GM12878 (cell line): ENCODE data around the gene SLC25A42. TPM values are rescaled to one million over a fixed set of nuclear protein-coding genes. Genes with fewer than 3 reads are reported as not detected.
"Not testable (repeated sequence)": the region's sequence is repeated elsewhere in the genome, so short reads cannot be mapped to it uniquely, and the experiment has no call there.

Experiments
- ATAC-seq: fragments of 200-7000 bp; cut with Tn5 transposase; 3 replicates; pipeline ENCODE4 v1.9.1; 2020; ENCODE audit warnings: mild to moderate bottlenecking, moderate library complexity
- BruUV-seq: library from RNA; stranded (reverse); fragments of 400-500 nt; replicated peaks from 2 replicates; lab custom pipeline; 2021; lab: Mats Ljungman, UMichigan
- CTCF ChIA-PET: fragments of 300-600 bp; sonication (Branson Sonifier 250); formaldehyde crosslinking; extraction: SDS; loops from one replicate; lab custom pipeline; 2021; ENCODE audit warnings: inconsistent platforms; lab: Yijun Ruan, JAX
- POLR2A ChIA-PET: fragments of 350-600 bp; formaldehyde crosslinking; extraction: SDS; loops from one replicate; lab custom pipeline; 2021; ENCODE audit warnings: inconsistent platforms; lab: Charles Lee
- RAD21 ChIA-PET: fragments of 300-600 bp; sonication (Branson Sonifier 250); formaldehyde crosslinking; loops from one replicate; lab custom pipeline; 2023; ENCODE audit warnings: antibody characterized with exemption; ENCODE audit not compliant: unreplicated experiment; lab: Charles Lee
- SMC1A ChIA-PET: fragments of 300-600 bp; sonication (Branson Sonifier 250); formaldehyde crosslinking; loops from one replicate; lab custom pipeline; 2023; ENCODE audit not compliant: unreplicated experiment, uncharacterized antibody; lab: Charles Lee
- DNase-seq: peaks from one replicate; pipeline ENCODE4 v3.0.0-alpha.2; 2011; ENCODE audit warnings: low read depth, low spot score
- FAIRE-seq: peaks from 3 replicates; lab custom pipeline; 2011; peaks lifted over from hg19 to GRCh38; lab: Jason Lieb, UNC
- H2AFZ ChIP-seq: 2 replicates; pipeline ENCODE4 v1.6.0; 2011; ENCODE audit warnings: low read depth, low read length, control low read depth; ENCODE audit not compliant: control insufficient read depth
- H3K27ac ChIP-seq: 2 replicates; pipeline ENCODE4 v1.5.1; 2011; ENCODE audit warnings: control low read depth; ENCODE audit not compliant: control insufficient read depth, insufficient read depth
- H3K27me3 ChIP-seq, 2 experiments: replicated peaks in 1 of 2; 2 replicates each; pipeline versions ENCODE4 v1.6.0 to v1.6.1; 2011; ENCODE audit warnings: low read length in 1 of 2; ENCODE audit not compliant: control insufficient read depth in 2 of 2, insufficient read depth in 2 of 2
- H3K36me3 ChIP-seq, 2 experiments: 2 replicates each; pipeline ENCODE4 v1.5.1; 2011; ENCODE audit warnings: low read length in 1 of 2; ENCODE audit not compliant: control insufficient read depth in 2 of 2, insufficient read depth in 2 of 2
- H3K4me1 ChIP-seq: 2 replicates; pipeline ENCODE4 v1.6.1; 2011; ENCODE audit warnings: mild to moderate bottlenecking, low read length, moderate library complexity, mixed read lengths; ENCODE audit not compliant: control insufficient read depth, insufficient read depth
- H3K4me2 ChIP-seq: 2 replicates; pipeline ENCODE4 v1.6.0; 2011; ENCODE audit warnings: control low read depth; ENCODE audit not compliant: control insufficient read depth, insufficient read depth
- H3K4me3 ChIP-seq: fragments of 200-600 bp; sonication (generic); 2 replicates; pipeline ENCODE4 v1.5.1; 2016
- H3K79me2 ChIP-seq: 2 replicates; pipeline ENCODE4 v1.6.0; 2011; ENCODE audit warnings: low read length; ENCODE audit not compliant: control insufficient read depth, insufficient read depth
- H3K9ac ChIP-seq: 2 replicates; pipeline ENCODE4 v1.8.0; 2011; ENCODE audit warnings: low read length, control low read depth, mixed read lengths; ENCODE audit not compliant: control insufficient read depth, insufficient read depth
- H3K9me3 ChIP-seq: replicated peaks from 3 replicates; pipeline ENCODE4 v1.5.1; 2011; ENCODE audit warnings: mild to moderate bottlenecking, low read length; ENCODE audit not compliant: control insufficient read depth, insufficient read depth
- H4K20me1 ChIP-seq: 2 replicates; pipeline ENCODE4 v1.6.0; 2011; ENCODE audit not compliant: control insufficient read depth, insufficient read depth
- PAX5 ChIP-seq: IDR thresholded peaks from 2 replicates; pipeline ENCODE4 v1.6.1; 2011; ENCODE audit warnings: low read depth, low read length, borderline replicate concordance
- WGBS: methylation state at CpG from one replicate; pipeline ENCODE4 v1.1.6; 2016; ENCODE audit warnings: low lambda C conversion rate; ENCODE audit not compliant: insufficient replicate concordance, insufficient coverage; ENCODE audit errors: missing lambda C conversion rate; 5-methylcytosine and 5-hydroxymethylcytosine counted together
- in situ Hi-C: fragments of 300-500 bp; cut with MboI; formaldehyde crosslinking; loops from 9 replicates; pipeline ENCODE4 v1.14.3; 2018; ENCODE audit warnings: mixed read lengths
- intact Hi-C: fragments of 100-400 bp; cut with micrococcal nuclease; formaldehyde crosslinking; loops from one replicate; pipeline ENCODE4 v1.14.2; 2022; ENCODE audit not compliant: unreplicated experiment
- polyA plus RNA-seq, 11 experiments: library from polyadenylated mRNA; depleted of rRNA in 4 of 11; unstranded in 6 of 11; stranded (reverse) in 5 of 11; fragments of >200 nt; fragmentation: Nextera tagmentation in 4 of 11; fragmentation: Illumina TruSeq in 1 of 11; extraction: Ambion mirVana in 4 of 11; extraction: Trizol in 1 of 11; gene quantifications; 1 replicate in 1 of 11; 2 replicates in 10 of 11; pipeline versions ENCODE4 v1.2.1 to v1.2.3, GENCODE V29; 2011 to 2016; ENCODE audit warnings: inconsistent platforms in 2 of 11, missing spikeins in 2 of 11, low read depth in 1 of 11
- total RNA-seq, 4 experiments: library from RNA; depleted of rRNA in 3 of 4; stranded (reverse); fragments of >200 nt in 3 of 4; fragmentation: Illumina TruSeq in 1 of 4; extraction: Trizol in 1 of 4; gene quantifications; 2 replicates each; pipeline versions ENCODE4 v1.2.1 to v1.2.3, GENCODE V29; 2013 to 2021

The SLC25A42 gene
- total and polyA plus RNA-seq, 10 of the 15 experiments (the other 5 are each of a cell fraction or from before 2014, with no cell fraction given), result 0.24 to 19.2 (median 9.6) TPM

DNA sequence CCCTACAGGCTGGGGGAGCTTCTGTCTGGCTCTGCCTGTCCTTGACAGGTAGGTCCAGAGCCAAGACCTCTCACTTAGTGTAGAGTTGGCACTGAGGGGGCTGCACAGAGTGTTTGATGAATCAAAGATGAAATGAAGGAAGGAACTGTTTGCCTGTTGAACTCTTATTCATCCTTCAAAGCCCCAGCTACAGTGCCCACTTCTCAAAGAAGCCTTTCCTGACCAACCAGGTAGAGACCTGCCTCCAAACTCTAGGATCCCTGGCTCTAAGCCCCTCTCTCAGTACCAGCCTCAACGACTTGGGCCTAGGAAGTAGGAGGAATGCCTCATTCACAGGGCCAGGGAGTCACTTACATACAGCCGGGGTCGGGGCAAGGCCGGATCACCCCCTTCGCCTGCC is 83.5 kb downstream of the SLC25A42 start:
- Histone ChIP-seq H3K9ac (no peak overlapping the region), H3K27ac (no peak overlapping the region), H3K9me3 (no peaks in the 10 kb centered on the region), H2AFZ (no peak overlapping the region), H3K36me3 (peaks cover 6 to 8% of the 10 kb centered on the region in 2 experiments; a peak in 3 of 4 replicates), H3K4me2 (no peak overlapping the region), H3K4me3 (no peak overlapping the region), H3K79me2 (no peaks in the 10 kb centered on the region), H3K4me1 (peaks cover 10% of the 10 kb centered on the region), H4K20me1 (no peaks in the 10 kb centered on the region), H3K27me3 (no peaks in the 10 kb centered on the region)
- RAD21 ChIA-PET, result interaction anchor here (1.6 to 17.5 kb wide), 2 partner anchors 10 to 26 kb away, joined by 6 to 394 read pairs; partner anchors contain the start of gene MEF2B
- intact Hi-C loops, result no loop called here
- FAIRE-seq, result no peak
- DNase-seq, result no peak
- CTCF ChIA-PET, result interaction anchor here (0.8 to 6.3 kb wide), 6 partner anchors 11 to 93 kb away, joined by 3 to 207 read pairs (median 12); partner anchors contain the start of gene MEF2B
- SMC1A ChIA-PET, result interaction anchor here (1.0 to 5.4 kb wide), 6 partner anchors 9 to 27 kb away, joined by 3 to 114 read pairs (median 10); partner anchors contain the start of gene MEF2B
- POLR2A ChIA-PET, result interaction anchor here (1.1 to 1.6 kb wide), 3 partner anchors 14 to 27 kb away, joined by 4 to 6 read pairs (median 5); partner anchors contain the start of gene MEF2B
- in situ Hi-C loops, result loop anchor here (10.0 kb wide), 1 partner anchor 347 kb away; no protein-coding TSS in a partner anchor
- TF ChIP-seq PAX5, result no peak
- 88% methylated on average over 5 of the region's 5 CpGs for WGBS
- ATAC-seq, result no peak
- no TSS peak for BruUV-seq

DNA sequence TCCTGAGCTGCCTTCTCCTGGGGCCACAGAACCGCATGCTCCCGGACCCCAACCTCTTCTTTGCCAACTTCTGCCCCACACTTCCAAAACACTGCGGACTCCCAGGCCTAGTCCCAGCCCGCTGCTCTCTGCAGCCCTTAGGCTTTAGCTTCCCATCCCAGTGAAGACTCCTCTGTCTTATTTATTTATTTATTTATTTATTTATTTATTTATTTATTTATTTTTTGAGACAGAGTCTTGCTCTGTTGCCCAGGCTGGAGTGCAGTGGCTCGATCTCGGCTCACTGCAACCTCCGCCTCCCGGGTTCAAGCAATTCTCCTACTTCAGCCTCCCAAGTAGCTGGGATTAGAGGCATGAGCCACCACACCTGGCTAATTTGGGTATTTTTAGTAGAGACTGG is 84.7 kb downstream of the SLC25A42 start:
- ATAC-seq, H3K4me3 ChIP-seq, H2AFZ ChIP-seq, FAIRE-seq, H3K4me2 ChIP-seq, H3K79me2 ChIP-seq, H3K9me3 ChIP-seq, DNase-seq, H3K36me3 ChIP-seq, BruUV-seq, H3K27ac ChIP-seq, H3K9ac ChIP-seq, H4K20me1 ChIP-seq, intact Hi-C loops, H3K27me3 ChIP-seq: not testable (repeated sequence)
- WGBS, result 90% methylated on average over 8 of the region's 8 CpGs
- ChIA-PET POLR2A (interaction anchor here (1.1 to 2.5 kb wide), 2 partner anchors 21 to 26 kb away, joined by 4 to 7 read pairs; partner anchors contain the start of gene MEF2B), SMC1A (interaction anchor here (1.0 to 5.4 kb wide), 6 partner anchors 8 to 26 kb away, joined by 3 to 114 read pairs (median 10); partner anchors contain the start of gene MEF2B), RAD21 (interaction anchor here (0.7 to 17.5 kb wide), 4 partner anchors 9 to 430 kb away, joined by 3 to 394 read pairs (median 5); partner anchors contain the start of gene MEF2B), CTCF (interaction anchor here (1.1 to 6.3 kb wide), 4 partner anchors 10 to 27 kb away, joined by 3 to 207 read pairs (median 40); partner anchors contain the start of gene MEF2B)
- in situ Hi-C loops, result loop anchor here (10.0 kb wide), 1 partner anchor 346 kb away; no protein-coding TSS in a partner anchor
- H3K4me1 ChIP-seq, result peaks cover 16% of the 10 kb centered on the region
